HFFc6 (cell line): ENCODE measurements around the gene TNNC1. TPM values are rescaled to one million over a fixed set of nuclear protein-coding genes. Genes with fewer than 3 reads are reported as not detected.

Experiments
- DNase-seq: peaks from one replicate; pipeline ENCODE4 v3.0.0-alpha.2; 2018
- H3K27ac Mint-ChIP-seq: 2 replicates; pipeline ENCODE4 v1.8.0; 2020; ENCODE audit warnings: mild to moderate bottlenecking, mixed read lengths
- H3K27me3 Mint-ChIP-seq: 2 replicates; pipeline ENCODE4 v1.8.0; 2021; ENCODE audit warnings: mild to moderate bottlenecking, moderate library complexity, mixed read lengths; ENCODE audit not compliant: insufficient read depth
- H3K36me3 Mint-ChIP-seq: 2 replicates; pipeline ENCODE4 v1.8.0; 2021; ENCODE audit warnings: low read depth, mixed read lengths
- H3K4me1 Mint-ChIP-seq: 2 replicates; pipeline ENCODE4 v1.8.0; 2020; ENCODE audit warnings: low read depth, mixed read lengths
- H3K4me3 Mint-ChIP-seq: 2 replicates; pipeline ENCODE4 v1.8.0; 2020; ENCODE audit warnings: mild to moderate bottlenecking, moderate library complexity, mixed read lengths
- H3K9me3 Mint-ChIP-seq: 2 replicates; pipeline ENCODE4 v1.8.0; 2020; ENCODE audit warnings: mild to moderate bottlenecking, mixed read lengths
- CTCF ChIP-seq: fragments of 200-600 bp; sonication (generic); IDR thresholded peaks from 2 replicates; pipeline ENCODE4 v1.5.0; 2021; ENCODE audit warnings: antibody characterized with exemption, mild to moderate bottlenecking
- total RNA-seq, 6 experiments: library from RNA; stranded (reverse); fragmentation: NEBNext Ultra II Directional; extraction: Animal tissue kit (Norgen Biotek cat#: 25700); gene quantifications; 2 replicates in 1 of 6; 3 replicates in 5 of 6; pipeline ENCODE4 v1.2.3, GENCODE V29; 2021

TNNC1 gene
- total RNA-seq, 6 experiments from 2014 or later: 0.35 to 0.55 (median 0.53) TPM; not detected in 2

GRCh38 chr3:52429779-52430415 lies 23.9 kb downstream of the TNNC1 start:
- Mint-ChIP-seq H3K36me3 (no peaks in the 10 kb centered on the region), H3K4me3 (no peak overlapping the region), H3K27me3 (peaks cover 19% of the 10 kb centered on the region), H3K27ac (no peak overlapping the region), H3K9me3 (no peaks in the 10 kb centered on the region), H3K4me1 (peaks cover 6% of the 10 kb centered on the region)
- no peak for TF ChIP-seq CTCF
- DNase-seq: no peak

- H3K27me3 Mint-ChIP-seq: peaks cover 15% of the 10 kb centered on the region
- no peak for DNase-seq
- H3K36me3 Mint-ChIP-seq: no peaks in the 10 kb centered on the region
- no peak overlapping the region for H3K27ac Mint-ChIP-seq
- H3K9me3 Mint-ChIP-seq: no peaks in the 10 kb centered on the region
- no peak overlapping the region for H3K4me3 Mint-ChIP-seq
- no peak for TF ChIP-seq CTCF
- H3K4me1 Mint-ChIP-seq: peaks cover 6% of the 10 kb centered on the region
These were observed 24.8 kb downstream of the TNNC1 start for GRCh38 chr3:52429031-52429430.

- DNase-seq: peak; percentile 74
- Mint-ChIP-seq H3K9me3 (no peaks in the 10 kb centered on the region), H3K4me3 (no peak overlapping the region), H3K36me3 (no peaks in the 10 kb centered on the region), H3K27me3 (peaks cover 14% of the 10 kb centered on the region), H3K27ac (no peak overlapping the region), H3K4me1 (peaks cover 6% of the 10 kb centered on the region)
- peak; percentile 85 for TF ChIP-seq CTCF
These were observed 25.5 kb downstream of the TNNC1 start for GRCh38 chr3:52428151-52429005.

GRCh38 chr3:52423173-52423572 lies 30.7 kb downstream of the TNNC1 start:
- H3K36me3 Mint-ChIP-seq: no peaks in the 10 kb centered on the region
- H3K4me1 Mint-ChIP-seq: no peaks in the 10 kb centered on the region; the same call in 1 of the 2 replicates
- TF ChIP-seq CTCF: no peak
- H3K4me3 Mint-ChIP-seq: no peak overlapping the region
- DNase-seq: no peak
- H3K27me3 Mint-ChIP-seq: peaks cover 5% of the 10 kb centered on the region
- no peaks in the 10 kb centered on the region for H3K9me3 Mint-ChIP-seq
- no peak overlapping the region for H3K27ac Mint-ChIP-seq

- TF ChIP-seq CTCF: no peak
- no peaks in the 10 kb centered on the region for H3K36me3 Mint-ChIP-seq
- H3K4me1 Mint-ChIP-seq: no peaks in the 10 kb centered on the region; the same call in 1 of the 2 replicates
- no peak overlapping the region for H3K27ac Mint-ChIP-seq
- peaks cover 5% of the 10 kb centered on the region; the same call in 1 of the 2 replicates for H3K27me3 Mint-ChIP-seq
- H3K4me3 Mint-ChIP-seq: no peak overlapping the region
- no peaks in the 10 kb centered on the region for H3K9me3 Mint-ChIP-seq
- no peak for DNase-seq
These were observed 31.2 kb downstream of the TNNC1 start for GRCh38 chr3:52422669-52423068.
